Lung (tissue), 16 donors: ENCODE data around the gene CDK3. TPM values are rescaled to one million over a fixed set of nuclear protein-coding genes. Genes with fewer than 3 reads are reported as not detected.

Experiments used
- ATAC-seq: fragments of 200-7000 bp; cut with Tn5 transposase; one replicate; pipeline ENCODE4 v1.9.1; 2020; ENCODE audit warnings: moderate number of reproducible peaks; ENCODE audit not compliant: insufficient read depth, low FRiP score
- DNase-seq, 3 donors: peaks; one replicate each; pipeline ENCODE4 v3.0.0-alpha.2; 2013 to 2017
- H3K27ac ChIP-seq, 2 donors: one replicate each; pipeline ENCODE4 v1.5.1; 2013; ENCODE audit warnings: mild to moderate bottlenecking in 2 of 2, moderate library complexity in 2 of 2, control low read depth in 1 of 2, inconsistent platforms in 1 of 2, low read depth in 1 of 2, low read length in 1 of 2
- H3K27me3 ChIP-seq, 3 donors: one replicate each; pipeline ENCODE4 v1.5.1; 2013; ENCODE audit warnings: low read length in 2 of 3; ENCODE audit not compliant: control insufficient read depth in 3 of 3, insufficient read depth in 3 of 3
- H3K36me3 ChIP-seq, 4 donors: one replicate each; pipeline ENCODE4 v1.5.1; 2013; ENCODE audit warnings: low read length in 4 of 4, mild to moderate bottlenecking in 1 of 4, moderate library complexity in 1 of 4; ENCODE audit not compliant: control insufficient read depth in 4 of 4, insufficient read depth in 4 of 4
- H3K4me1 ChIP-seq, 5 donors: one replicate each; pipeline ENCODE4 v1.5.1; 2013; ENCODE audit warnings: low read length in 5 of 5, mild to moderate bottlenecking in 2 of 5, moderate library complexity in 1 of 5; ENCODE audit not compliant: control insufficient read depth in 5 of 5, insufficient read depth in 5 of 5
- H3K4me3 ChIP-seq: one replicate; pipeline ENCODE4 v1.5.1; 2013; ENCODE audit warnings: mild to moderate bottlenecking, control low read depth, moderate library complexity
- H3K9ac ChIP-seq, 2 donors: one replicate each; pipeline ENCODE4 v1.5.1; 2013; ENCODE audit warnings: low read length in 2 of 2, control low read depth in 1 of 2; ENCODE audit not compliant: insufficient read depth in 1 of 2
- H3K9me3 ChIP-seq, 4 donors: one replicate each; pipeline ENCODE4 v1.5.1; 2013; ENCODE audit warnings: low read length in 3 of 4, mild to moderate bottlenecking in 1 of 4, moderate library complexity in 1 of 4; ENCODE audit not compliant: control insufficient read depth in 4 of 4, insufficient read depth in 3 of 4
- WGBS, 2 donors: extraction: QIAGEN DNeasy Blood & Tissue Kit; methylation state at CpG; one replicate each; pipeline ENCODE4 v1.1.7; 2013; 5-methylcytosine and 5-hydroxymethylcytosine counted together
- long read RNA-seq, 5 donors: transcript quantifications; one replicate each; lab custom pipeline, GENCODE V29; 2026
- polyA plus RNA-seq, 2 donors: library from polyadenylated mRNA; stranded (reverse); fragments of 200-250 nt; gene quantifications; one replicate each; pipeline ENCODE4 v1.2.1, GENCODE V29; 2013
- total RNA-seq, 2 donors: library from RNA; depleted of rRNA in 1 of 2; stranded (reverse); fragments of >200 nt in 1 of 2; gene quantifications; one replicate each; pipeline ENCODE4 v1.2.1, GENCODE V29; 2014 to 2021
- TF ChIP-seq, protein P1 (sequence below): IDR thresholded peaks from 2 replicates; pipeline ENCODE4 v1.5.1; 2012; ENCODE audit warnings: mild to moderate bottlenecking; ENCODE audit errors: control extremely low read depth, extremely low read depth
- donor health status: control.
- donor health status: control.
- donor health status: Bipolar disorder and iron deficiency.
- donor health status: healthy.
- donor health status: DM: yes; HTN: yes; CAD: no.

The CDK3 gene
- 1 to 10 TPM; 7.8 TPM for total RNA-seq
- 10 to 100 TPM in 1 of 2 donors, 1 to 10 TPM in 1; 7.3 to 15.7 TPM for polyA plus RNA-seq
- long read RNA-seq, donor 1, partial matches to known transcripts, result 0 of 1 reads
- long read RNA-seq, donor 1, other reads (novel, unspliced or antisense), result 0 of 1 reads
- long read RNA-seq, donor 2, partial matches to known transcripts, result 0 of 1 reads
- long read RNA-seq, donor 2, other reads (novel, unspliced or antisense), result 0 of 1 reads
- long read RNA-seq, donor 3, partial matches to known transcripts, result 0 of 3 reads
- long read RNA-seq, donor 3, other reads (novel, unspliced or antisense), result 0 of 3 reads
- long read RNA-seq, donor 4, partial matches to known transcripts, result 0 of 1 reads
- long read RNA-seq, donor 4, other reads (novel, unspliced or antisense), result 0 of 1 reads
- long read RNA-seq, donor 5, partial matches to known transcripts, result 5 of 5 reads
- long read RNA-seq, donor 5, other reads (novel, unspliced or antisense), result 0 of 5 reads

DNA sequence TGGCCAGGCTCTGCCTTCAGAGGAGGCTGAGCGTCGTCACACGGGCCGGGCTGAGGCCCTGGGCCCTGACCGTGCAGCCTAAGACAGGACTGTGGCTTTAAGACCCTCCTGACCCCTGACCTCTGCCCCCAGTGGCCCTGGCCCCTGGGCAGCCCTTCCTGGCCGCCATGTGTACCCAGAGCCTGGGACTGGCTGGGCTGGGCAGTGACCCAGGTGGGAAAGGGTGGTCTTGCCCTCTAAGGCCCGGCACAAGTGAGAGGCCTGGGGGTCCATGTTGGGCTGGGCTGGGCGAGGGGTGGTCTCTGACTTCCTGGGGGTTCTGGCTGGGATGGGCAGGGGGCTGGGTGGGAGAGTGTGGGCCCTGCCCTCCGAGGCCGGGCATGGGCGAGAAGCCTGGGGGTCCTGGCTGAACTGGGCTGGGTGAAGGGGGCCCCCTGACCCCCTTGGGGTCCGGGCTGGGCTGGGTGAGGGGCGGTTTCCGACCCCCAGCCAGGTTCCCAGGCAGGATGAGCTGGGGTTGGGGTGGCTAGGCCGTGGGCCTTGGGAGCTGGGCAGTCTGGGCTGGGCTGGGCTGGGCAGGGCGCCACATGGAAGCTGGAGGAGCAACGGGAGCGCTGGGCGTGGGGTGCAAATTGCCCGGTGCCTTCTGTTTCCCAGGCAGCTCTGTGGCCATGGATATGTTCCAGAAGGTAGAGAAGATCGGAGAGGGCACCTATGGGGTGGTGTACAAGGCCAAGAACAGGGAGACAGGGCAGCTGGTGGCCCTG, at the start of gene CDK3:
Gene CDK3, plus strand, starts transcription at position 101 of the 767 bp plus-strand sequence. Its CDS starts 571 bp downstream, at position 672.
- H3K27ac ChIP-seq, result no peak within 1 kb of the TSS

DNA sequence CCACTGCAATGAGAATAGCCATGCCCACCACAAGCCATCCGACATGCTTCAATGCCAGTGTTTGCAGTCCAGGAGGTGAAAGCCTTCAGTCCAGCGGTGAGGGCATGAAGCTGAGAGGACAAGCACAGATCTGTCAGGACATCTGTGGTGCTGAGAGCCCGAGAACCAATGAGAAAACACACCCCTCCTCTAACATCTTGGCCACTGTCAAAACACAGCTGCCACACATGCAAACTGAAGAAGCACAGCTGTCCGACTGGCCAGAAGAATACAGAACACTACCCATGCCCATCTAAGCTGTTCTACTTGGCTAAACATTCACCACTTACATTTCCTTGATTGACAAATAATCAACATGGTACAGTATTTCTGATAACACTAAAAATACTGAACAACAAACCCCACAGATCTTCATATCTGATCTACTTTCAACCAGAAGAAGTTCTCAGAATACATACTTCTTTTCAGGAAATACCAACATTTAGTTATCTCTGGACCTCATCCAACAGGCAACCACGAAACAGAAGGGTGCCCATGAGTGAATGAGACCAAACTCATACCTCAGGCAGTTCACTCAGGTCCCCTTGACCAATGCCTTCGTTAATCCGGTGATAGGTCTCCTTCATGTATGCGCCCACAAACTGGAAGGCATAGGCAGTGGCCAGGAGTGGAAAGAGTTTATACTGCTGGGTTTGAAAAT, 49.6 kb upstream of the CDK3 start:
- Histone ChIP-seq H3K36me3 (peaks cover 28 to 68% (median 47%) of the 10 kb centered on the region in 4 donors), H3K4me3 (no peak overlapping the region), H3K27ac (no peak overlapping the region), H3K9ac (no peak overlapping the region), H3K4me1 (peaks cover 0 to 8% (median 0%) of the 10 kb centered on the region in 5 donors), H3K27me3 (no peaks in the 10 kb centered on the region), H3K9me3 (no peaks in the 10 kb centered on the region)
- peak; percentile 60 to 75 (median 69) for DNase-seq
- 76 to 85% methylated on average over 8 of the region's 8 CpGs for WGBS, 2 donors
- no peak for ATAC-seq
- TF ChIP-seq, protein P1, sequence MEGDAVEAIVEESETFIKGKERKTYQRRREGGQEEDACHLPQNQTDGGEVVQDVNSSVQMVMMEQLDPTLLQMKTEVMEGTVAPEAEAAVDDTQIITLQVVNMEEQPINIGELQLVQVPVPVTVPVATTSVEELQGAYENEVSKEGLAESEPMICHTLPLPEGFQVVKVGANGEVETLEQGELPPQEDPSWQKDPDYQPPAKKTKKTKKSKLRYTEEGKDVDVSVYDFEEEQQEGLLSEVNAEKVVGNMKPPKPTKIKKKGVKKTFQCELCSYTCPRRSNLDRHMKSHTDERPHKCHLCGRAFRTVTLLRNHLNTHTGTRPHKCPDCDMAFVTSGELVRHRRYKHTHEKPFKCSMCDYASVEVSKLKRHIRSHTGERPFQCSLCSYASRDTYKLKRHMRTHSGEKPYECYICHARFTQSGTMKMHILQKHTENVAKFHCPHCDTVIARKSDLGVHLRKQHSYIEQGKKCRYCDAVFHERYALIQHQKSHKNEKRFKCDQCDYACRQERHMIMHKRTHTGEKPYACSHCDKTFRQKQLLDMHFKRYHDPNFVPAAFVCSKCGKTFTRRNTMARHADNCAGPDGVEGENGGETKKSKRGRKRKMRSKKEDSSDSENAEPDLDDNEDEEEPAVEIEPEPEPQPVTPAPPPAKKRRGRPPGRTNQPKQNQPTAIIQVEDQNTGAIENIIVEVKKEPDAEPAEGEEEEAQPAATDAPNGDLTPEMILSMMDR, result no peak

More for the DNA sequence above, at the start of gene CDK3:
- H3K4me3 ChIP-seq, result no peak within 1 kb of the TSS
- ATAC-seq (no peak), DNase-seq (no peak)
- peaks cover 0 to 20% (median 1%) of the 10 kb centered on the region in 4 donors for H3K36me3 ChIP-seq
- TF ChIP-seq, protein P1, result no peak
- 90 to 93% methylated on average over 20 to 21 of the region's 21 CpGs for WGBS, 2 donors
- H3K9ac ChIP-seq, result no peak within 1 kb of the TSS
- peaks cover 0 to 6% (median 3%) of the 10 kb centered on the region in 5 donors for H3K4me1 ChIP-seq
- no peaks in the 10 kb centered on the region for H3K9me3 ChIP-seq
- no peaks in the 10 kb centered on the region for H3K27me3 ChIP-seq

DNA sequence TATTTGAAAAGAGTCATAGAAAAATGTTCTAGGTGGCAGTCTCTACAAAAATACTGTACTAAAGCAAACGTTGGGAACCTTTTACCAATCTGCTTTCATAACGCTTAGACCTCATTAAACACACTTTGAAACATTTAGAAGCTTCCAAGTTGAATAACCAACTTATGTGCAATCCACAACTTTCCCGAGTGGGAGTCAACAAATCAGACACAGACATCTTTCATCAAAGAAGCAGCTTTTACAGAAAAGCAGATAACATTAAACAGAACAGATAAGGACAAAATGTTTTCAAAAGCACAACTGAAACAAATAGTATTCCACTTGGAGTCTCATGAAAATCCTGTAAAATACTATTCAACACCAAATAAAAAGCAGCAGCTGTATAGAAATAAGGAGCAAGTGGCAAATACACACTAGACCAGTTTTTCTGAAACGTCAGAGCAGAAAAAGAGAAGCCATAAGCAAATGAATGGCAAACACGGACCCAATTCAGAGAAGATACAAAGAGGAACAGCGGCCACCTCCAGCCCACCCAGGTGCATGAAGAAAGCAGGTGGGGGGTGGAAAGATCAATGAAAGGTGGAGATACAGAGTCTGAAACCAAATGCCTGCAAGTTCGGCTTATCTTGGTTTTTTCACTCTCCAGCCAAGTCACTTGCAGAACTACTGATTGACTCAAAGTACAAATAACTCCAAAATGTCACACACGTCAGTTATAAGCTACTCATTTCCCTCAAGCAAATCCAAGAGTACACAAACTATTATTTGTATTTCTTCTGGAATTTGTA, 41.4 kb upstream of the CDK3 start:
- DNase-seq (peak in 2 of 3 donors; percentile 43 to 67), ATAC-seq (no peak)
- Histone ChIP-seq H3K27ac (no peak overlapping the region), H3K9ac (no peak overlapping the region), H3K4me3 (no peak overlapping the region), H3K36me3 (peaks cover 9 to 21% (median 14%) of the 10 kb centered on the region in 4 donors), H3K4me1 (peaks cover 0 to 20% (median 0%) of the 10 kb centered on the region in 5 donors), H3K9me3 (no peaks in the 10 kb centered on the region), H3K27me3 (no peaks in the 10 kb centered on the region)
- TF ChIP-seq, protein P1, result no peak
- WGBS, 2 donors, result 59 to 80% methylated on average over 8 of the region's 8 CpGs
